Ovary (tissue), 3 donors: Measurements from ENCODE around the gene PGD.
"Not testable (repeated sequence)": the region's sequence is repeated elsewhere in the genome, so short reads cannot be mapped to it uniquely, and the experiment has no call there.

ENCODE experiments used
- CTCF ChIP-seq, 3 donors: fragments of 450-650 bp in 2 of 3; fragments of 200-600 bp in 1 of 3; IDR thresholded peaks; one replicate each; pipeline versions ENCODE4 v1.5.1 to v1.8.0; 2016 to 2022; ENCODE audit warnings: antibody characterized with exemption in 3 of 3, mild to moderate bottlenecking in 1 of 3
- EP300 ChIP-seq: sonication (generic); formaldehyde crosslinking; IDR thresholded peaks from one replicate; pipeline ENCODE4 v1.6.1; 2017; ENCODE audit warnings: antibody characterized with exemption
- POLR2A ChIP-seq: fragments of 450-650 bp; IDR thresholded peaks from one replicate; pipeline ENCODE4 v1.6.1; 2017; ENCODE audit warnings: antibody characterized with exemption, mild to moderate bottlenecking, moderate library complexity
- donor health status: DM: no; HTN: no; CAD: no.

- TF ChIP-seq CTCF (IDR thresholded peaks at IDR 0.05); EP300; POLR2A: not testable (repeated sequence)
Observed at GRCh38 chr1:10418741-10419140, 19.9 kb downstream of the PGD start.
